DND-41 (cell line): ENCODE data around the gene UGT2A3.

ENCODE experiments used
- ATAC-seq: fragments of 200-7000 bp; cut with Tn5 transposase; 3 replicates; pipeline ENCODE4 v1.9.1; 2021; ENCODE audit warnings: low read depth; ENCODE audit not compliant: insufficient read depth
- DNase-seq: peaks from one replicate; pipeline ENCODE4 v3.0.0-alpha.2; 2020
- H2AFZ ChIP-seq: 2 replicates; pipeline ENCODE4 v1.6.0; 2012; ENCODE audit warnings: low read depth, low read length
- H3K27ac ChIP-seq: 2 replicates; pipeline ENCODE4 v1.5.1; 2012; ENCODE audit warnings: low read length, inconsistent platforms
- H3K27me3 ChIP-seq: fragments of 200-600 bp; sonication (generic); 2 replicates; pipeline ENCODE4 v1.6.0; 2012; ENCODE audit warnings: low read length, mild to moderate bottlenecking, inconsistent platforms; ENCODE audit not compliant: insufficient read depth, poor library complexity
- H3K36me3 ChIP-seq: 2 replicates; pipeline ENCODE4 v1.5.1; 2012; ENCODE audit warnings: low read length, inconsistent platforms; ENCODE audit not compliant: insufficient read depth
- H3K4me1 ChIP-seq: 2 replicates; pipeline ENCODE4 v1.5.1; 2012; ENCODE audit warnings: mild to moderate bottlenecking, low read length; ENCODE audit not compliant: insufficient read depth
- H3K4me2 ChIP-seq: 2 replicates; pipeline ENCODE4 v1.6.0; 2012; ENCODE audit warnings: mild to moderate bottlenecking, moderate library complexity, low read length, inconsistent platforms; ENCODE audit not compliant: insufficient read depth
- H3K4me3 ChIP-seq, 2 experiments: fragments of 200-600 bp in 1 of 2; shearing (Covaris generic) in 1 of 2; 2 replicates each; pipeline ENCODE4 v1.5.1; 2012 to 2016; ENCODE audit warnings: inconsistent platforms in 2 of 2, low read length in 2 of 2, mild to moderate bottlenecking in 2 of 2, low read depth in 1 of 2, moderate library complexity in 1 of 2
- H3K79me2 ChIP-seq: 2 replicates; pipeline ENCODE4 v1.6.0; 2012; ENCODE audit warnings: low read length, inconsistent platforms; ENCODE audit not compliant: insufficient read depth
- H3K9ac ChIP-seq: 2 replicates; pipeline ENCODE4 v1.6.0; 2012; ENCODE audit warnings: low read depth, mild to moderate bottlenecking, inconsistent platforms, low read length, moderate library complexity
- H3K9me3 ChIP-seq: 2 replicates; pipeline ENCODE4 v1.5.1; 2012; ENCODE audit warnings: low read length, moderate library complexity, mild to moderate bottlenecking, inconsistent platforms; ENCODE audit not compliant: insufficient read depth, severe bottlenecking
- H4K20me1 ChIP-seq: 2 replicates; pipeline ENCODE4 v1.6.0; 2012; ENCODE audit warnings: low read length; ENCODE audit not compliant: insufficient read depth
- EZH2 ChIP-seq: IDR thresholded peaks from 3 replicates; pipeline ENCODE4 v1.6.1; 2012; ENCODE audit warnings: borderline replicate concordance, low read depth, mild to moderate bottlenecking, moderate library complexity, low read length, inconsistent platforms; ENCODE audit not compliant: severe bottlenecking
- TF ChIP-seq, protein P1 (sequence below): IDR thresholded peaks from 2 replicates; pipeline ENCODE4 v1.5.1; 2012; ENCODE audit warnings: borderline replicate concordance, low read length, moderate library complexity, mild to moderate bottlenecking; ENCODE audit not compliant: poor library complexity, severe bottlenecking; ENCODE audit errors: extremely low read depth

Gene UGT2A3

DNA sequence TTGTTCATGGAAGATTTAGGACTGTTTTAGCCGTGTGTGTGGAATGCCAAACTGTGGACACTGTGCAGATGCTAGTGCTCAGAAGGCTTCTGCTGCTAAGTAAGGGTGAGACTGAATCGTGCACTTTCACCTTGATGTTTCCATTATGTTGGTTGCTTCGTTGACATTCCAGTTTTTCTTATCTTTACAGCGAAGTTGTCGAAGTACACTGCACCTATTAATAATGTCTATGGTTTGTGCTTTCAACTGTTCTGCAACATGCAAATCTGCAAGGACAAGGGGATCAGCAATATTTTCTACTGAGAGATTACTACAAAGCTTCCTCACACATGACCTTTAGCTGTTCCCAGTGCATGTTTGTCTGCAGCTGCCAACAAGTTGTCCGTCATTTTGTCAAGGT lies 67.7 kb downstream of the UGT2A3 start:
- Histone ChIP-seq H3K9ac (no peak overlapping the region), H3K4me2 (no peak overlapping the region), H3K27ac (no peak overlapping the region), H3K27me3 (no peaks in the 10 kb centered on the region), H3K36me3 (no peaks in the 10 kb centered on the region), H2AFZ (no peak overlapping the region), H3K4me1 (no peaks in the 10 kb centered on the region), H3K4me3 (no peak overlapping the region), H4K20me1 (no peaks in the 10 kb centered on the region), H3K9me3 (no peaks in the 10 kb centered on the region), H3K79me2 (no peaks in the 10 kb centered on the region)
- TF ChIP-seq, protein P1, sequence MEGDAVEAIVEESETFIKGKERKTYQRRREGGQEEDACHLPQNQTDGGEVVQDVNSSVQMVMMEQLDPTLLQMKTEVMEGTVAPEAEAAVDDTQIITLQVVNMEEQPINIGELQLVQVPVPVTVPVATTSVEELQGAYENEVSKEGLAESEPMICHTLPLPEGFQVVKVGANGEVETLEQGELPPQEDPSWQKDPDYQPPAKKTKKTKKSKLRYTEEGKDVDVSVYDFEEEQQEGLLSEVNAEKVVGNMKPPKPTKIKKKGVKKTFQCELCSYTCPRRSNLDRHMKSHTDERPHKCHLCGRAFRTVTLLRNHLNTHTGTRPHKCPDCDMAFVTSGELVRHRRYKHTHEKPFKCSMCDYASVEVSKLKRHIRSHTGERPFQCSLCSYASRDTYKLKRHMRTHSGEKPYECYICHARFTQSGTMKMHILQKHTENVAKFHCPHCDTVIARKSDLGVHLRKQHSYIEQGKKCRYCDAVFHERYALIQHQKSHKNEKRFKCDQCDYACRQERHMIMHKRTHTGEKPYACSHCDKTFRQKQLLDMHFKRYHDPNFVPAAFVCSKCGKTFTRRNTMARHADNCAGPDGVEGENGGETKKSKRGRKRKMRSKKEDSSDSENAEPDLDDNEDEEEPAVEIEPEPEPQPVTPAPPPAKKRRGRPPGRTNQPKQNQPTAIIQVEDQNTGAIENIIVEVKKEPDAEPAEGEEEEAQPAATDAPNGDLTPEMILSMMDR: no peak
- no peak for TF ChIP-seq EZH2
- DNase-seq (no peak), ATAC-seq (no peak)
